IMR-90 (cell line): ENCODE results near the gene PLPP7. TPM values are rescaled to one million over a fixed set of nuclear protein-coding genes. Genes with fewer than 3 reads are reported as not detected.
"Not testable (repeated sequence)": the region's sequence is repeated elsewhere in the genome, so short reads cannot be mapped to it uniquely, and the experiment has no call there.

Experiments used
- ATAC-seq: fragments of 200-7000 bp; cut with Tn5 transposase; 2 replicates; pipeline ENCODE4 v1.9.1; 2020; ENCODE audit warnings: low read depth, mild to moderate bottlenecking, moderate library complexity
- BruUV-seq: library from RNA; stranded (reverse); fragments of 400-500 nt; replicated peaks from 2 replicates; lab custom pipeline; 2021; lab: Mats Ljungman, UMichigan
- CTCF ChIA-PET: fragments of 300-600 bp; formaldehyde crosslinking; extraction: SDS; loops from one replicate; lab custom pipeline; 2021; ENCODE audit warnings: antibody characterized with exemption; lab: Yijun Ruan, JAX
- POLR2A ChIA-PET: fragments of 300-600 bp; sonication (Branson Sonifier 250); formaldehyde crosslinking; loops from one replicate; lab custom pipeline; 2022; ENCODE audit warnings: antibody characterized with exemption; ENCODE audit not compliant: unreplicated experiment; lab: Charles Lee
- DNase-seq: peaks from one replicate; pipeline ENCODE4 v3.0.0; 2013
- H2AFZ ChIP-seq: replicated peaks from 2 replicates; pipeline ENCODE3; 2013; ENCODE audit warnings: low read length, mild to moderate bottlenecking; ENCODE audit not compliant: poor library complexity
- H2AK5ac ChIP-seq: 2 replicates; pipeline ENCODE4 v1.6.1; 2013; ENCODE audit warnings: low read depth, low read length, inconsistent platforms
- H2AK9ac ChIP-seq: replicated peaks from 2 replicates; pipeline ENCODE3; 2013; ENCODE audit warnings: mild to moderate bottlenecking, low read depth, low read length, moderate library complexity; ENCODE audit not compliant: poor library complexity
- H2BK120ac ChIP-seq: 2 replicates; pipeline ENCODE4 v1.6.1; 2013; ENCODE audit warnings: low read depth, low read length, inconsistent platforms
- H2BK15ac ChIP-seq: 3 replicates; pipeline ENCODE4 v1.6.1; 2013; ENCODE audit warnings: low read depth, low read length, inconsistent platforms
- H2BK20ac ChIP-seq: 2 replicates; pipeline ENCODE4 v1.6.1; 2013; ENCODE audit warnings: low read depth, mild to moderate bottlenecking, inconsistent platforms, low read length, moderate library complexity
- H2BK5ac ChIP-seq: 2 replicates; pipeline ENCODE4 v1.6.1; 2013; ENCODE audit warnings: mild to moderate bottlenecking, low read depth, low read length, inconsistent platforms; ENCODE audit not compliant: poor library complexity, severe bottlenecking
- H3K14ac ChIP-seq: replicated peaks from 2 replicates; pipeline ENCODE4 v1.6.1; 2013; ENCODE audit warnings: low read depth, low read length, inconsistent platforms
- H3K18ac ChIP-seq: 2 replicates; pipeline ENCODE4 v1.6.1; 2013; ENCODE audit warnings: low read depth, low read length, control low read depth
- H3K23ac ChIP-seq: 2 replicates; pipeline ENCODE4 v1.6.1; 2013; ENCODE audit warnings: low read depth, low read length, inconsistent platforms
- H3K27ac ChIP-seq: 2 replicates; pipeline ENCODE4 v1.5.1; 2013; ENCODE audit warnings: mild to moderate bottlenecking, control low read depth, low read length; ENCODE audit not compliant: insufficient read depth
- H3K27me3 ChIP-seq: 2 replicates; pipeline ENCODE4 v1.6.1; 2013; ENCODE audit warnings: low read length; ENCODE audit not compliant: control insufficient read depth, insufficient read depth
- H3K36me3 ChIP-seq: 2 replicates; pipeline ENCODE4 v1.6.1; 2013; ENCODE audit warnings: low read length, mixed read lengths; ENCODE audit not compliant: control insufficient read depth, insufficient read depth
- H3K4ac ChIP-seq: 2 replicates; pipeline ENCODE4 v1.6.1; 2013; ENCODE audit warnings: low read depth, low read length, inconsistent platforms
- H3K4me1 ChIP-seq: 2 replicates; pipeline ENCODE4 v1.6.1; 2013; ENCODE audit warnings: low read length, mixed read lengths; ENCODE audit not compliant: control insufficient read depth, insufficient read depth
- H3K4me2 ChIP-seq: 2 replicates; pipeline ENCODE4 v1.6.1; 2013; ENCODE audit warnings: low read depth, mild to moderate bottlenecking, control low read depth, low read length, moderate library complexity
- H3K4me3 ChIP-seq: 2 replicates; pipeline ENCODE4 v1.5.1; 2013; ENCODE audit warnings: low read depth, mild to moderate bottlenecking, control low read depth, low read length, moderate library complexity; ENCODE audit not compliant: insufficient read depth
- H3K56ac ChIP-seq: 2 replicates; pipeline ENCODE4 v1.6.1; 2013; ENCODE audit warnings: low read length, inconsistent platforms; ENCODE audit not compliant: insufficient read depth; ENCODE audit errors: extremely low read depth
- H3K79me1 ChIP-seq, 2 experiments: 2 replicates each; pipeline ENCODE4 v1.6.1; 2013; ENCODE audit warnings: low read length in 2 of 2, inconsistent platforms in 1 of 2, low read depth in 1 of 2
- H3K9ac ChIP-seq: 2 replicates; pipeline ENCODE4 v1.6.1; 2013; ENCODE audit warnings: low read depth, low read length, control low read depth
- H3K9me1 ChIP-seq: 2 replicates; pipeline ENCODE4 v1.6.1; 2013; ENCODE audit warnings: low read length, inconsistent platforms; ENCODE audit not compliant: insufficient read depth
- H3K9me3 ChIP-seq: 2 replicates; pipeline ENCODE4 v1.6.1; 2013; ENCODE audit warnings: low read length; ENCODE audit not compliant: control insufficient read depth, insufficient read depth
- H4K20me1 ChIP-seq: 2 replicates; pipeline ENCODE4 v1.6.1; 2013; ENCODE audit warnings: low read length, inconsistent platforms; ENCODE audit not compliant: insufficient read depth
- H4K5ac ChIP-seq: 2 replicates; pipeline ENCODE4 v1.6.1; 2013; ENCODE audit warnings: mild to moderate bottlenecking, low read depth, low read length, control low read depth
- H4K8ac ChIP-seq, 2 experiments: 2 replicates each; pipeline ENCODE4 v1.6.1; 2013; ENCODE audit warnings: low read depth in 2 of 2, low read length in 2 of 2, control low read depth in 1 of 2, inconsistent platforms in 1 of 2
- H4K91ac ChIP-seq: 2 replicates; pipeline ENCODE4 v1.6.1; 2013; ENCODE audit warnings: low read depth, low read length, inconsistent platforms; ENCODE audit not compliant: insufficient read depth
- WGBS, 2 experiments: methylation state at CpG; one replicate each; pipeline versions ENCODE4 v1.1.5 to v1.1.7; 2013; ENCODE audit warnings: missing lambda C conversion rate in 2 of 2; ENCODE audit not compliant: insufficient read length in 1 of 2; ENCODE audit errors: extremely low coverage in 2 of 2; 5-methylcytosine and 5-hydroxymethylcytosine counted together
- dilution Hi-C: fragments of 300-500 bp; cut with HindIII; formaldehyde crosslinking; loops from one replicate; pipeline ENCODE4 v1.14.3; 2018; ENCODE audit warnings: low sequenced_read_pairs; ENCODE audit not compliant: unreplicated experiment
- in situ Hi-C: fragments of 300-500 bp; cut with MboI; formaldehyde crosslinking; loops from 3 replicates; pipeline ENCODE4 v1.14.3; 2019; ENCODE audit warnings: low sequenced_read_pairs, inconsistent platforms, mixed read lengths
- intact Hi-C: fragments of 100-400 bp; cut with micrococcal nuclease; formaldehyde crosslinking; loops from 2 replicates; pipeline ENCODE4 v1.10.0; 2022
- polyA plus RNA-seq, 3 experiments: library from polyadenylated mRNA; depleted of rRNA; stranded (reverse); fragments of >200 nt; gene quantifications; 2 replicates each; pipeline ENCODE4 v1.2.3, GENCODE V29; 2012; ENCODE audit warnings: low replicate concordance in 1 of 3
- total RNA-seq: library from RNA; depleted of rRNA; stranded (reverse); fragments of >200 nt; gene quantifications from 2 replicates; pipeline ENCODE4 v1.2.3, GENCODE V29; 2012

PLPP7 gene
- total and polyA plus RNA-seq, 2 of the 4 experiments (the other 2 are of a cell fraction) = 0.54 to 1.2 TPM

DNA sequence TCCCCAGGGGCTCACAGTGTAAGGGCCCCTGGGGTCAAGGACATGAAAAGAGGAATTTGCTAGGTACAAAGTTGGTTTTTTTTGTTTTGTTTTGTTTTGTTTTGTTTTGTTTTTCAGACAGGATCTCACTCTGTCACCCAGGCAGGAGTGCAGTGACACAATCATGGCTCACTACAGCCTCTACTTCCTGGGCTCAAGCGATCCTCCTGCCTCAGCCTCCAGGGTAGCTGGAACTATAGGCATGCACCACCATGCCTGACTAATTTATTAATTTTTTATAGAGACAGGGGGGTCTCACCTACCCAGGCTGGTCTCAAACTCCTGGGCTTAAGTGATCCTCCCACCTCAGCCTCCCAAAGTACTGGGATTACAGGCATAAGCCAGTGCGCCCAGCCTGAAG is 42.5 kb downstream of the PLPP7 start:
- CTCF ChIA-PET, POLR2A ChIA-PET, DNase-seq, H3K27ac ChIP-seq, H2BK120ac ChIP-seq, H2AK5ac ChIP-seq, H3K56ac ChIP-seq, H3K36me3 ChIP-seq, H3K27me3 ChIP-seq, H2BK5ac ChIP-seq, H4K91ac ChIP-seq, H2BK20ac ChIP-seq, intact Hi-C loops, H3K4me2 ChIP-seq, H3K79me1 ChIP-seq, H4K8ac ChIP-seq, H3K9ac ChIP-seq, H4K5ac ChIP-seq, H3K18ac ChIP-seq, H3K9me3 ChIP-seq, H2AFZ ChIP-seq, H4K20me1 ChIP-seq, BruUV-seq, H2AK9ac ChIP-seq, H3K9me1 ChIP-seq, dilution Hi-C loops, H3K14ac ChIP-seq, H3K4me3 ChIP-seq, ATAC-seq, H3K23ac ChIP-seq, H2BK15ac ChIP-seq, in situ Hi-C loops, H3K4ac ChIP-seq, H3K4me1 ChIP-seq: not testable (repeated sequence)
- no CpG with 5 or more reads among the region's 2 CpGs for WGBS, 2 experiments
